ENCODE measurements around the gene ROR2.

Gene ROR2

GRCh38 chr9:91773156-91773555 lies 176.9 kb downstream of the ROR2 start:
- TF ChIP-seq ISL1 (CRISPR knock-in tag; IDR thresholded peaks at IDR 0.05): peak; percentile 19; the same call in 1 of the 2 replicates
- no peak for TF ChIP-seq RARB (CRISPR knock-in tag; IDR thresholded peaks at IDR 0.05)

GRCh38 chr9:91771864-91772263 lies 178.2 kb downstream of the ROR2 start:
- no peak for ATAC-seq
- TF ChIP-seq SNAI2 (CRISPR knock-in tag; IDR thresholded peaks at IDR 0.05) (no peak), ZNF70 (CRISPR knock-in tag; IDR thresholded peaks at IDR 0.05) (no peak), CSDC2 (CRISPR knock-in tag; IDR thresholded peaks at IDR 0.05) (no peak), ZFP30 (CRISPR knock-in tag; IDR thresholded peaks at IDR 0.05) (no peak), PATZ1 (CRISPR knock-in tag; IDR thresholded peaks at IDR 0.05; ENCODE audit: borderline replicate concordance) (no peak), GLIS3 (CRISPR knock-in tag; IDR thresholded peaks at IDR 0.05) (no peak), CSRNP3 (CRISPR knock-in tag; IDR thresholded peaks at IDR 0.05) (no peak), ARNTL (CRISPR knock-in tag; IDR thresholded peaks at IDR 0.05; ENCODE audit: borderline replicate concordance, low read depth) (no peak), ZC3H10 (CRISPR knock-in tag; IDR thresholded peaks at IDR 0.05) (no peak), ISL1 (CRISPR knock-in tag; IDR thresholded peaks at IDR 0.05) (no peak), BACH2 (CRISPR knock-in tag; IDR thresholded peaks at IDR 0.05; ENCODE audit: borderline replicate concordance) (no peak)

More at GRCh38 chr9:91773156-91773555, 176.9 kb downstream of the ROR2 start:
- ATAC-seq: no peak

- ATAC-seq: peak; percentile 37
- TF ChIP-seq CSRNP3 (CRISPR knock-in tag; IDR thresholded peaks at IDR 0.05) (no peak), ZFP3 (CRISPR knock-in tag; IDR thresholded peaks at IDR 0.05) (peak; percentile 66; the same call in 1 of the 2 replicates)
These were observed 179.0 kb downstream of the ROR2 start for GRCh38 chr9:91771027-91771426.

- no peak for TF ChIP-seq SNAI2 (CRISPR knock-in tag; IDR thresholded peaks at IDR 0.05)
- no peak for TF ChIP-seq TOX (CRISPR knock-in tag; IDR thresholded peaks at IDR 0.05; ENCODE audit: borderline replicate concordance)
- no peak for TF ChIP-seq ZNF565 (CRISPR knock-in tag; conservative IDR thresholded peaks at IDR 0.05; ENCODE audit: low read depth)
- TF ChIP-seq ISL1 (CRISPR knock-in tag; IDR thresholded peaks at IDR 0.05): no peak
- no peak for TF ChIP-seq RARB (CRISPR knock-in tag; IDR thresholded peaks at IDR 0.05)
- no peak for ATAC-seq
These were observed 179.8 kb downstream of the ROR2 start for GRCh38 chr9:91770229-91770628.

GRCh38 chr9:91768977-91769916 lies 180.8 kb downstream of the ROR2 start:
- ATAC-seq: no peak
- TF ChIP-seq PATZ1 (CRISPR knock-in tag; IDR thresholded peaks at IDR 0.05; ENCODE audit: borderline replicate concordance) (no peak), TOX (CRISPR knock-in tag; IDR thresholded peaks at IDR 0.05; ENCODE audit: borderline replicate concordance) (no peak), ESRRG (CRISPR knock-in tag; IDR thresholded peaks at IDR 0.05) (no peak), RARB (CRISPR knock-in tag; IDR thresholded peaks at IDR 0.05) (no peak), POU6F1 (CRISPR knock-in tag; IDR thresholded peaks at IDR 0.05; ENCODE audit: borderline replicate concordance, low read depth) (no peak), CSDC2 (CRISPR knock-in tag; IDR thresholded peaks at IDR 0.05) (no peak), ISL1 (CRISPR knock-in tag; IDR thresholded peaks at IDR 0.05) (no peak), ARNTL (CRISPR knock-in tag; IDR thresholded peaks at IDR 0.05; ENCODE audit: borderline replicate concordance, low read depth) (no peak), ZC3H10 (CRISPR knock-in tag; IDR thresholded peaks at IDR 0.05) (no peak), PPARA (CRISPR knock-in tag; IDR thresholded peaks at IDR 0.05; ENCODE audit: borderline replicate concordance) (no peak), BACH2 (CRISPR knock-in tag; IDR thresholded peaks at IDR 0.05; ENCODE audit: borderline replicate concordance) (no peak), GLIS3 (CRISPR knock-in tag; IDR thresholded peaks at IDR 0.05) (no peak)

All from SK-N-SH treated with all-trans-retinoic acid at 6 μM for 48 hours (cell line).